GM18870 (cell line): ENCODE results near the gene WDR27.
A peak's percentile ranks its signal among the peaks of the same experiment; 100 is the strongest.
"Not testable (repeated sequence)": the region's sequence is repeated elsewhere in the genome, so short reads cannot be mapped to it uniquely, and the experiment has no call there.

Experiments
- ATAC-seq: cut with Tn5 transposase; IDR thresholded peaks from one replicate; pipeline ENCODE4 v1.9.1; 2021; ENCODE audit warnings: moderate library complexity; ENCODE audit not compliant: unreplicated experiment

WDR27 gene

DNA sequence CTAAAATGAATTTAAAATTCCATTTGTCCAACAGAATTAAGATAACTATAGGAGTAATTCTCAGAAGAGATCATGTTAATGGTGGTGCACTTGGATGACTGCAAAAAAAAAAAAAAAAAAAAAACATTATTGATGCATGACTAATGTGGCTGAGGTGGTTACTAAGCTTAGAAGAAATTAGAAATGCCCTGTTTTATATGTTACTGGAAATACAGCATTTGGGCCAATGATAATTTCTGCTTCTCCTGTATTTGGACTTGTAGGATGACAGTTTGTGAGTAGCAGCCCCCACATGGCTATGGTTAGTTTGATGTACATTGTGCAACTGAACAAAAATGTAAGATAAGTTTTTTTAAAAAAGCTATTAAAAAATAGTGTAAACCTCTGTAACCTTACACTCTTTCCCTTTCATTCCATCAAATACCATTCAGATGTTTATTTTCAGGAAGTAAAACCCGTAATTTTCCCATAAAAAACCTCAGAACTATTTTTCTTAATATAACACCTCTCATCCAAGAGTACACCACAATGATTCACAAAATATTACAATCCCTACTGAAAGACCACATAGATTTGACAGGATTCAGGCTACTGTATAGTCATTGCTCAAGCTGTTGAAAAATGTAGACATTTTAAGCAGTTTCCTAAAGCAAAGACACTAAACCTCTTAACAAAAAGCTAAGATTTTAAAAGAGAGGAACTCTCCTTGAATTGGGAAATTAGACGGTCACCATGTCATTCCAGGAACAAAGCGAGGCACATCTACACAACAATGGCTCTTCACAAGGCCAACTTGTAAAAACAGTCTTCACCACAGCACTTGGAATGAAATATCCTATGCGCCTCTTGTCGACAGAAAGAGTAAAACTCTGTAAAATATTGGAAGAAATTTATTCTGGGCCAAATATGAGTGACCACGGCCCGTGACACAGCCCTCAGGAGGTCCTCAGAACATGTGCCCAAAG lies 83.0 kb downstream of the WDR27 start:
- ATAC-seq, result no peak

DNA sequence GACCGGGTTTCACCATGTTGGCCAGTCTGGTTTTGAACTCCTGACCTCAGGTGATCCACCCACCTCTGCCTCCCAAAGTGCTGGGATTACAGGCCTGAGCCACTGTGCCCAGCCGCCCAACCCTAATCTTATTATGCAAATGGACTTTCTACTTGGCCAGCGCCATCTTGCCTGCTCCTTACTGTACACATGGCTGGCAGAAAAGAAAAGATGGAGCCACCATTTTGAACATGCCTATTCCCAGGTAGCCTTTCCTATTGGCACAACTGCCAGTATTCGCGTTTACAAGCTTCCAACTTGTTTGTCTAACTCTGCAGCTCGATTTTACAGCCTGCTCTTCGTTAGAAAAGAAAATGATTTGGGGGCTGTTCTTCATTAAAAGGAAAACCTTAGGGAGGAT lies 84.3 kb downstream of the WDR27 start:
- no peak for ATAC-seq

DNA sequence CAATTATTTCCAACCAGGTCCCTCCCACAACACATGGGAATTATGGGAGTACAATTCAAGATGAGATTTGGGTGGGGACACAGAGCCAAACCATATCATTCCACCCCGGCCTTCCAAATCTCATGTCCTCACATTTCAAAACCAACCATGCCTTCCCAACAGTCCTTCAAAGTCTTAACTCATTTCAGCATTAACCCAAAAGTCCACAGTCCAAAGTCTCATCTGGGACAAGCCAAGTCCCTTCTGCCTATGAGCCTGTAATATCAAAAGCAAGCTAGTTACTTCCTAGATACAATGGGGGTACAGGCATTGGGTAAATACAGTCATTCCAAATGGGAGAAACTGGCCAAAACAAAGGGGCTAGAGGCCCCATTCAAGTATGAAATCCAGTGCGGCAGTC lies 93.2 kb downstream of the WDR27 start:
- ATAC-seq, result not testable (repeated sequence)

DNA sequence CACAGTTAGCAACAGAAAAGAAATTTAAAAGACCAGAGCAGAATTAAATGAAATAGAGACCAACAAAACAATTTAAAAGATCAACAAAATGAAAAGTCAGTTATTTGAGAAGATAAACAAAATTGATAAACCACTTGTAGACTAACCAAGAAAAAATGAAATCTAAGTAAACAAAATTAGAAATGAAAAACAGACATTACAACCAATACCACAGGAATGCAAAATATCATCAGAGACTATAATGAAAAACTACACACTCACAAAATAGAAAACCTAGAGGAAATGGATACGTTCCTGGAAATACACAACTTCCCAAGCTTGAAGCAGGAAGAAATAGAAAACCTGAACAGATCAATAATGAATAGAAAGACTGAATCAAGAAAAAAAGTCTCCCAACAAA lies 97.8 kb downstream of the WDR27 start:
- no peak for ATAC-seq

DNA sequence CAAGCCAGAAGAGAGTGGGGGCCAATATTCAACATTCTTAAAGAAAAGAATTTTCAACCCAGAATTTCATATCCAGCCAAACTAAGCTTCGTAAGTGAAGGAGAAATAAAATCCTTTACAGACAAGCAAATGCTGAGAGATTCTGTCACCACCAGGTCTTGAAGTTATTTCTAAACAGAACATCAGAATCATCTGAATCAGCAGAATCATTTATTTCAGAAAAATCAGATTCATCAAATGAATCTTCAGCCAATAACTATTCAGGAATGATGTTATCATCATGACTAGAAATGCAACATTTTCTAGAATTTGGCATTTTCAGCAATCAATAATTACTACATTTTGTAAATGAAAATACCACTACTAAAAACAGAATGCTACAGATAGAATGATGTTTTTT lies 100.7 kb downstream of the WDR27 start:
- ATAC-seq, result not testable (repeated sequence)

DNA sequence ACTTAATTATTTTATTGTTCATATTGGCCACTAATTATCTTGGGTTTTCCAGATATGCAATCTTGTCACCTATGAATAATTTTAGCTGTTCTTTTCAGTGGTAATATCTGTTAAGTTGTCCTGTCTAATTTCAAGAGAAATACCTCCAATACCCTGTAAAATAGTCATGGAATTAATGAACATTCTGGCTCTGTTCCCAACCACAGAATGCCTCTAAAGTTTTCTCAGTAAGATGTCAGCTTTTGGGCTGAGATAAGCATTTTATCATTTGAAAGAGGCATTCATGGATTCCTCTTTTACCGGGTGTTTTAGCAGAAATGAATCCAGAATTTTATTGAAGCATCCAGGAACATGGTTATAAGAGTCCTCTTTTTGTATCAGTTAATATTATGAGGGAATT lies 109.3 kb downstream of the WDR27 start:
- ATAC-seq, result no peak

DNA sequence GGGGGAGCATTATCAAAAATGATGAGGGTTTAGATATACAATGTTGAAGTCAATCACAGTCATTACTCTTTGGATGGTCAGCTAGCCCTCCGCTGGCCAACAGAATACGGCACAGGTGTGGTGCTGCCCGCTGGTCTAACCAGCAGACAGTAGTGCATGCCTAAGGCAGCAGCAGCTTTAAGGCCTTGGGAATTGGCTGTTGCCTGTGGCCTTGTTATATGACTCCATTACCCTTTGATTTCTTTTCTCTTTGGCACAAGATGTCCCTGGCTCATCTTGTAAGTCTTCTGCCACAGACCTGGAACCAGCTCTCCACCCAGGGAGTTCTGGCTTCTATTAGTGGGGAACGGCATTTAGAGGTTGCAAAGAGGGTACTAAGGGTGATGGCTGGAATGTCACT lies 110.2 kb downstream of the WDR27 start:
- no peak for ATAC-seq

DNA sequence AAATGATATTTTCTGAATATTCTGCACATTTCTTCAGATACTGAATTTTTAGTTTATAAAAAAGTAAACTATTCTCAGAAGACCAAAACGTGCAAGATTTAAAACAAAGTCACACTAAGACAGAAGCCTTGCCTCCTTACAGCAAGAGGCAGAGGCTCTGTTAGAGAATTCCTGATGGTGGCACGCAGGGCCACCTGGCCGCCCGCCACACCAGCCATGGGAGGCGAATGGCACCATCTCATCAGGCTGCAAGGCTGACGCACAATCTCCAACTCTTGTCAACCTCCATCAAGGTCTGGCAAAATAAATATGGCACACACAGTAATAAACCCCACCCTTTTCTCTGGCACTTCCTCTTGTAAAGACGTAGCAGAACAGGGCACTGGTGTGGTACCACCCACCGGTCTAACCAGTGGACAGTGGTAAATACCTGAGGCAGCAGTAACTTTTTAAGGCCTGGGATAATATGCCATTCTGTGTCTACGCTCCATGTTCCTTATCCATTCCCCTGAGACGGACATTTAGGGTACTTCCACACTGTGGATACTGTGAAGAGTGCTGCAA lies 111.4 kb downstream of the WDR27 start:
- no peak for ATAC-seq

DNA sequence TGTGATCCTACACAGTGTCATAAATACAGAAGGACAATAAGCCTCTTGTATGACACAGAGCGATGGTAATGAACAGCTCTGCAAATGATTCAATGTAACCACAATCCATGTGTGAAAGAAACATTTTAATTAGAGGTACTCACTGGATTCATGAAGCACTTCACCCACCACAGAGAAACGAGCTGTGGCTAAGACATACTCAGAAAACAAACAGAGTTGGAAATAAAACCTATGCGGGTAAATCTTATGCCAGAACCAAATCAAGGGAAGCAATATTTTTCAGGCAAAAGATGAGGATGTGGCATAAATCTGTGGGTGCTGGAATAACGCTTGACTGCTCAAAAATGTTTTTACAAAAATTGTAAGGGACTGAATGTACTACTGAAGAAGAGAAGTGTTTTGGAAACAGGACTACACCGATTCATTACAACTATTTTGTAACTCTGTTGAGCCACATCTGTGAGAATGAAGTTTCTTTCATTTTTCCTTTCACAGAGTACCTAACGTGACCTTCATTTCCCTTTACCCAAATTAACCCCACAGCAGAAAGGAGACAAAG lies 112.1 kb downstream of the WDR27 start:
- peak; percentile 82 for ATAC-seq

DNA sequence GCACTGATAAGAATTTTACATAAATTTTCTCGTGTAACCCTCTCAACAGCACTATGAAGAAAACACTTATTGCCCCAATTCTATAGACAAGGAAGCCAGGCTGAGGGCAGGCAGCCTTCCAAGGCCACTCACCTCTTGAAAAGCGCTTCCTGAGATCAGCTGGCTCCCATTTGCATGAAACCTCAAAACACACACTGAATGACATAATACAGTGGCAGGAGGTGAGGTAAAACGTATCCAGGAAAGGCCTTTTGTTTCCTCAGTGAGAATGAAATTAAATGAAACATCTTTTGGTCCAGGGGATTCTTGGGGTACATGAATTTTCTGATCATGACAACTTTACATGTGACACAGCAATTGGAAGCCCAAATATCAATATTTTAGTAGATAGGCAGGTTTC lies 112.5 kb downstream of the WDR27 start:
- ATAC-seq, result peak; percentile 71

DNA sequence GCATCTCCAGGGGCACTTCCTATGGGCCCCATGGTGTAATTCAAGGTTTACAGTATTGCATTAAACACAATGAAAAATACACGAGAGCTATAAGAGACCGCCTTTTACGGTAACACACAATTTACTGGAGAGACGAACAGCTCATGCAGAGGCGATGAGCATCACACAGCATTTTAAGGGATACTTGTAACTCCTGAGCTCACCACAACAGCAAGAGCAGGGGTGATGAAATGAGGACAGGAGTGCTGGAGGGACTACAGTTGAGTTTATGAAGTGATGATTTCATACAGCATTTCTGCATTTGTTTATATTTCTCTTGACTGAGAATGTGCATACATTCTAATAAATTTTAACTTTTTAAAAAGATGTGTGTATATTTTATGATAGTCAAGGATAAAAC lies 113.9 kb downstream of the WDR27 start:
- ATAC-seq, result no peak

DNA sequence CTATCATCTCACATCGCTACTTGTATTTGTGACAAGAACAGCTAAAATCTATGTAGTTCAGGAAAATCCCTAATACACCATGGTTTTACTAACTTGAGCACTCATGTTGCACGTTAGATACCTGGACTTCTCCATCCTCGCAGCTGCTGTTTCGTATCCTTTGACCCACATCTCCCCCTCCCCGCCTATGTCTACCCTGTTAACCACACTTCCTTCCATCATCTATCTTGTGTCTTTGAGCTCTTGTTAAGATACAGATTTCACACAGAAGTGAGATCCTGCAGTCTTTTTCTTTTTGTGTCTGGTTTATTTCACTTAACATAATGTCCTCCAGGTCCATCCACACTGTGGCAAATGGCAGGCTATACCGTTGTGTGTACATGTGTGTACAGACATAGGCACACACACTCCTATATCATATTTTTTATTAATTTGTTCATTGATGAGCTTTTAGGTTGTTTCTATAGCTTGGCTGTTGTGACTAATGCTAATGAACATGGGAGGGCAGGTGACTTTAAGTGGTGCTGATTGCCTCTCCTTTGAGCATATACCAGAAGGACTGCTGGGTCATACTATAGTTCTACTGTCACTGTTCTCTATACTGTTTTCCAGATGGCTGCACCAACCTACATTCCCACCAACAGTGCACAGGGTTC lies 117.8 kb downstream of the WDR27 start:
- ATAC-seq, result no peak

DNA sequence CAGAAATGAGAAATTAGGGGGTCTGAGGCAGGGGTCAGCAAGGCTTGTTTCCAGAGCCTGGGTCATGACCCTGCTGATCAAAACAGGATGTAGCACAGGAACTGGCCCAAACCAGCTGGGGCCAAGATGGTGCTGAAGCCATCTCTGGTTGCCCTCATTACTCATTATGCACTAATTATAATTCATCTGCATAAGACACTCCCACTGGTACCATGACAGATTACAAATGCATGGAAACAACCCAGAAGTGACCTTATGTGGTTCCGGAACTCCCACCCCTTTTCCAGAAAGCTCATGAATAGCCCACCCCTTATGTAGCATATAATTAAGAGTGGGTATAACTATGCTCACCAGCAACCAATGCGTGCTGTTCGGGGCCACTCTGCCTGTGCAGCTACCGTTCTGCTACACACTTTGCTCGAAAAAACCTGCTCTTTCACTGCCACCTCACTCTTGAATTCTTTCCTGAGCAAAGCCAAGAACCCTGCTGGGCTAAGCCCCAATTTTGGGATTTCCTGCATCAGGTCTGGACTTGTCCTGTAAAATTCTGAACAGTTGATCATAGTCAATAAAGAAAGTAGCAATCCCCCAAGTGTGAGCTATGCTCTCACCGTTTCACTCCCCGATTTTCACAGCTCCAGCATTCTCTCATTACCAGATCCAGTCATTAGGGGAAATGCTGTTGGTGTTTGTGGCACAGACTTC lies 122.3 kb downstream of the WDR27 start:
- no peak for ATAC-seq

DNA sequence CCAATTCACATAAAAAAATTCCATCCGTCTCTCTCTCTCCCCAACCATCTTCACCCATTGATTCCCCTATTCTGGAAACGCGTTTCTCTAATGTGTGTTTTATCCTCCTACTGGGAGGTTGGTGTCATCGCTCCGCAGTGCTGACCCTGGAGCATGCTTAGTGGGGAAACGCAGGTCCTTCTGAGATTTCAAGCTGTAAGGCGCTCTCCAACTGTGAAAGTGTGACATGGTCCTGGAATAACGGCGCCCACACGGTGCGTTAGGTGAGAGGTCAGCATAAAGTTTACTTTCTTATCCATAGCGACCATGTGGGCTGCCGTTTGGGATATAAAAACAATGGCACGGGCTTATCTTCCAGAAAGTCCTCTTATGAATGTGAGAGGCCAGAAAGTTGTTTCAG lies 123.9 kb downstream of the WDR27 start:
- no peak for ATAC-seq

DNA sequence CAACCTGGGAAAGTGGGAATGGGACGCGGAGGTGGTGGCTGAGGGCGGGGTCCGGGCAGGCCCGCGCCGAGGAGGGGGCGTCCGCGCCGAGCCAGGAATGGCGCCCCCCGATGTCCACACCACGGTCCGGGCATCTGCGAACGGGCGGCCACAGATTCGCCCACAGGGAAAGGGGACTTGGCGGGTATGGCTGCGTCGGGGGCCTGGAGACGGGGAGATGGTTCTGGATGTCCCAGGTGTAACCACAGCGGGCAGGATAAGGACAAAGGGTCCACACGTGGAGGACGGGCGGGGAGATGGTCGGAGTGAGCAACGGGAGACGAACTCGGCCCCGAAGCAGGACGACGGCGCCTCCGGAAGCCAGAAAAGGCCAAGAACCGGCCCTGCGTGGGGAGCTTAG lies 124.6 kb downstream of the WDR27 start:
- ATAC-seq, result no peak

DNA sequence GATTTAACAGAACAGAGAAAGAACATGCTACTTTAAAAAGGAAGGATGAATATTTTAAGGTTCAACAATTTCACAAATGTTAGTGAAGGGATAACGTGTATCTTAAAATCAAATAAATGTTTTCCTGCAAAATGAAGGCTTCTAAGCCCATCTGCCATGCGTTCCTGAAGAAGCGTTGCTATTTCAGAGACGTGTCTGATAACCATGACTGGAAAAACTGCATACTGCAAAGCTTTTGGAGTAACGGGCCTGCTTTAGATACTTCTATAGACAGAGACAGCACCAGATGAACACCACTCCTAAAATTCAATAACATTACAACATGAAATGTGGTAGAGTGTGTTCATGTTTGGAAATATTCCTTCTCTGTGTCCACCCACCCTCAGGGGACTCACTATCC lies 126.0 kb downstream of the WDR27 start:
- no peak for ATAC-seq

DNA sequence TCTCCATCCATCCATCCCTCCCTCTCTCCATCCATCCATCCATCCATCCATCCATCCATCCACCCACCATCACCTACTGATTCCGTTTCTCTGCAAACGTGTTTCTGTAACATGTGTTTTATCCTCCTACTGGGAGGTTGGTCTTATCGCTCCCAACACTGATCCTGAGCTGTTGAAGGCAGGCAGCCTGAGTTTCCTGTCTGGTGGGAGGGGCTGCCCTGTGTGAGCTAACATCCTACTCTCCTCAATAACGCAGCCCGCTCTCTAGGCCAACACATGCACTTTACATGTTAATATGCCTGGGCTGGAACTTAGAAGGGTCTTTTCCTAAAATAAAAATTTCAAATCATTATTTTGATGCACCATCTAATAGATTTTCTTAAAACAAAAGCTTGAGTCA lies 126.5 kb downstream of the WDR27 start:
- ATAC-seq, result no peak

DNA sequence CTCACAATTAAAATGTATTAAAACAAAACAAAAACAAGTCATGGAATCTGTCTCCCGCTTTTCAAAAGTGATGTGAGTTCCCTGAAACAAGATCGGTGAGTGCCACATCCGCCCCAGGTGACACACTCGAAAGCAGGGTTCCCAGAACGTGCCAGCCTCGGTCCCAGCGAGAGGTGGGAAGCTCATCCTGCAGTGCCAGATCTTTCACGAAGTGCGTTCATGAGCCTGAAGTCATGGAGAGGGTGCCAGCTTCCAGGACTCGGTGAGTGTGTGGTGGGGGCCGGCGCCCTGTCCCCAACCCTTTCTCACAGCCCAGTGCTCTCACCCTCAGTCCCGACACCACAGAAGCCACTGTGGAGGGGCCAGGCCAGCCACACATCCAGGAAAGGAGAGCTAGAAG lies 127.4 kb downstream of the WDR27 start:
- ATAC-seq, result no peak

DNA sequence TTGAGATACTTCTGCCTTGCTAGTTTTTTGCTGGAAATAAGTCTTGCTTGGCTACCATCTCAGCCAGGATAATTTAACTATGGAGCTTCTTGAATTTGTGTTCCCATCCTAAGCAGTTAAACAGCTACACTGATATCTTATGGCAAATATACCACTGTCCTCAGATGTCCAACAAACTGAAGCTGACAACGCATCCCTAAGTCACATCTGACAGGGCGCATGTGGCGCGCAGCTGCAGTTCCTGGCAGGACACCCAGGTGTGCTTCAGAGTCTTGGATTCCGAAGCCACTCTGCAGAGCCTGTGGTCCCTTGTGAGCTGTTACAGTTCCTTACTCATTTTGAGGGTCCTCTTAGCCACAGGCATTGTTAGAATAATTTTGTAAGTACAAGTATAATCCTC lies 127.9 kb downstream of the WDR27 start:
- ATAC-seq, result no peak

DNA sequence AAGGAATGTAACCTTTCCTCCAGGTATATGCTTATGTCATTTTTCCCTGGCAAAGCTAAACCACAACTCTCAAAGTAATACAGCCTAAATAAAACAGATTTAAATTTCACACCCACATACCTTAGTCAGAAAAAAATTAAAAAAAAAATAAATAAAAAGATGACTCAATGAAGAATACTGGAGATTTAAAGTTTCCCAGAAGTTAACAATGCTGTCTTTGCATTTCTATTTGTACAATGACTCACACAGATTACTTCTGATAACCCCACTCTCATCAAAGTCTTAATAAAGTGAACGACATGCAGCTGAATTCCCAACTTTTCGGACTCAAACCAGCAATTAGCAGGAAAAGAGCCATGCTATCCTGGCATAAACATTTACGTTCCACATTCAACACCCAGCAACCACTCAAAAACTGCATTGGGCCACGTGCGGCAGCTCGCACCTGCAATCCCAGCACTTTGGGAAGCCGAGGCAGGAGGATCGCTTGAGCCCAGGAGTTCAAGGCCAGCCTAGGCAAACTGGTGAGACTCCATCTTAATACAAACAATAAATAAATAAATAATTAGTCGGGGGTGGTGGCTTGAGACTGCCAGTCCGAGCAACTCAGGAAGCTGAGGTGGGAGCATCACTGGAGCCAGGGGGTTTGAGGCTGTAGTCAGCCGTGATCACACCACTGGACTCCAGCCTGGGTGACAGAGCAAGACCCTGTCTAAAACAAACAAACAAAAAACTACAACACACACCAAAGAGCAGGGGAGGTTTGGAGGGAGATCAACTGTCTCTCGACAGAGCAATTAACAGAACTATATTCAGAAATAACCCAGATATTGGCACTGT lies 130.5 kb downstream of the WDR27 start:
- no peak for ATAC-seq
